ENCODE measurements around the gene MPG. TPM values are rescaled to one million over a fixed set of nuclear protein-coding genes. Genes with fewer than 3 reads are reported as not detected.
"Not testable (repeated sequence)": the region's sequence is repeated elsewhere in the genome, so short reads cannot be mapped to it uniquely, and the experiment has no call there.

The MPG gene
- total RNA-seq, result 187 and 208 TPM in 2 replicates

DNA sequence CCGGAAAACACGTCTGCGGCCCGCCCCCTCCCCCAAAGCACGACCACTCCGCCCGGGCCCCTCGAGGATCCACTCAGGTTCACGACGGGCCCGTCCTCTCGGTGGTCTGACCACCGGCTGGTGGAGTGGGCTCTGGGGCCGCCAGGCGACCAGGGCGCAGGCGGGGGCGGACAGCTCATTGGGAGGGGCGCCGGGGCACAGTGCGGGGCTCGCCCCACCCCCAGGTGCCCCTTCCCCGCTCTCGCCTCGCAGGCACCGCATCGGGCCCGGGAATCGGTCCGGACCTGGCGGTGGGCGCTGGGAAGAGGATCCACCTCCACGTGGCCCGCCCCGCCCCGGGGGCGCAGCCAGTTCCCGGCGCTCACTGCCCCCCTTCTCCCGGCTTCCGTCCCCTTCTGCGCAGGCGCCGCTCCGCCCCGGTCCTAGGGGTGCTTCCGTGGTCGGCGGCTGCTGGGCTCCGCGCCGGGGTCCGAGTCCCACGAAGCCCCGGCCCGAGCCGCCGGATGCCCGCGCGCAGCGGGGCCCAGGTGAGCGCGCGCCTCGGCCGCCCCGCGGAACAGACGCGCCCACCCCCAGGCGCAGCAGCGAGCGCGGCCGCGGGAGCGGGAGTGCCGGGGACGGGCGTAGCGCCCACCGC lies at the start of gene MPG:
Gene MPG, plus strand, starts transcription at position 419 of the 637 bp plus-strand sequence. Its CDS starts 85 bp downstream, at position 504.
- DNase-seq (ENCODE audit: low read depth in 2 of 2), result peak in 1 of 2 donors; percentile 86

DNA sequence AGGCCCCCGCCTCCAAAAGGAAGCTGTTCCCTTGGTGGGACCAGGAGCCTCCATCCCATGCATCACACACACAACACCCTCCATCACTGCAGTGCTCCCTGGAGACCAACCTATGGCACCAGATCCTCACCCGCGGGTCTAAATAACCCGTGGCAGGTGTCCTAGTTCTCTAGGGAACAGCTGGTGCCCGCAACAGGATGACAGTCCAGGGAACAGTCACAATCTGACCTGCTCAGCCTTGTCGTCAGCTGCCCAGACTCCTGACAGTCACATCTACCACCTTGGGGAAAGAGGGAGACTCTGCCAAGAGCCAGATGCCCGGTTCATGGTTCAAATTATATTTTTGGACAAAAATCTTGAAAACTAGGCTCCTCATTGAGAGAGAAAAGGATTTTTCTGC lies 47.4 kb upstream of the MPG start:
- not testable (repeated sequence) for DNase-seq (ENCODE audit: low read depth in 2 of 2)

DNA sequence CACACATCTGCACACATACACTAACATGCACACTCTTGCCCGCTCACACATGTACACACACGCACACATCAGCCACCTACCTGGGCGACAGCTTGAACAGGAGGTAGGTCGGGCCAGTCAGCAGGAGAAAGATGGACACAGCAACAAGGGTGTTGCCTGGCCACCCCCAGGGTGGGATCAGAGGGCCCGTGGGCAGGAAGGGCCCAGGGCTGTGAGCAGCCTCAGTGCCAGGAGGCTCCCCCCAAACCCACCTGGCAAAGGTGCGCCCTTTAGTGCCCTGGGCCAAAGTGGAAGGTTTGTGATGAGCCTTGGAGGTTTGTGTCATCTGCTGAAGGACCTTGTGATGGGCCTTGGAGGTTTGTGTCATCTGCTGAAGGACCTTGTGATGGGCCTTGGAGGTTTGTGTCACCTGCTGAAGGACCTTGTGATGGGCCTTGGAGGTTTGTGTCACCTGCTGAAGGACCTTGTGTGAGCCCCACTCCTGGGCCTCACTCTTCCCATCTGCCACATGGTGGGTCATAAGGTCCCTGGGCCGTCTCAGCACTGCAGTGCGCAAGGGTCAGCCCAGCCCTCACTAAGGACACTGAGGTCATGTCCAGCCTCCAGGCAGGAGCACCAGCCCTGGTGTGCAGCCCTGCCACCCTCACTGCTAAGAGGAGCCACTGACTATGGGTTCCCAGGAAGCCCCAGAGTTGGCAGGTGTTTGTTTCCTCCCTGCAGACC lies 44.7 kb upstream of the MPG start:
- DNase-seq (ENCODE audit: low read depth in 2 of 2), result not testable (repeated sequence)

DNA sequence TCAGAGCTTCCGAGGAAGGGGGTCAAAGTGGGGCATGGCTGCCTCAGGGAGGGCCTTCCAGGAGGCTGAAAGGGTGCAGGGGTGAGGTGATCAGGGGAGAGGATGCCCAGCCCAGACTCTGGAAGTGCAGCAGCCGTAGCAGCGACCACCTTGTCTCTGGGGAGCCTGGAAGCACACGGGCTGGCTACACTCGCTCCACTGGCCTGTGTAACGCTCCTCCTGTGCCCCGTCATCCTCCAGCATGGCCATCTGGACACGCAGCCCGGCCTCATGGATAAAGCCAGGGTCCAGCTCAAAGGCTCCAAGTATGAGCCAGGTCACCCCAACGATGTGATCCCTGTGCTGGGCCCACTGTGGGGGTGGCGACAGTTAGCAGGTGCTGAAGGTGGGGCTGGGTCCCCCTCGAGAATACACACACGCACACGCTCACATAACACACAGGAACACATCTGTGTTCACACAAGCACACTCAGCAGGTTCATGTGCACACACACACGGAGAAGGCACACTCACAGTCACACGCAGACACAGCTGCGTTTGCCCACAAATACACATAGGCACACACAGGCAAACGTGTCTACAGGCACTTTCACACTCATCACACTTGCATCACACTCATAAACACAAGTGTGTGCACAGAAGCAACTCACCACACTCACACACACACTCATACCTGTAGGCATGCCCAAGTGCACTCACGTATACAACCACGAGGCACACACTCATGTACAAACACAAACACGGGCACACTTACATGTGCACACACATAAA lies 44.0 kb upstream of the MPG start:
- no peak for DNase-seq (ENCODE audit: low read depth in 2 of 2)

GRCh38 chr16:34648-34987 lies 43.4 kb upstream of the MPG start:
- DNase-seq (ENCODE audit: low read depth in 2 of 2), result no peak

DNA sequence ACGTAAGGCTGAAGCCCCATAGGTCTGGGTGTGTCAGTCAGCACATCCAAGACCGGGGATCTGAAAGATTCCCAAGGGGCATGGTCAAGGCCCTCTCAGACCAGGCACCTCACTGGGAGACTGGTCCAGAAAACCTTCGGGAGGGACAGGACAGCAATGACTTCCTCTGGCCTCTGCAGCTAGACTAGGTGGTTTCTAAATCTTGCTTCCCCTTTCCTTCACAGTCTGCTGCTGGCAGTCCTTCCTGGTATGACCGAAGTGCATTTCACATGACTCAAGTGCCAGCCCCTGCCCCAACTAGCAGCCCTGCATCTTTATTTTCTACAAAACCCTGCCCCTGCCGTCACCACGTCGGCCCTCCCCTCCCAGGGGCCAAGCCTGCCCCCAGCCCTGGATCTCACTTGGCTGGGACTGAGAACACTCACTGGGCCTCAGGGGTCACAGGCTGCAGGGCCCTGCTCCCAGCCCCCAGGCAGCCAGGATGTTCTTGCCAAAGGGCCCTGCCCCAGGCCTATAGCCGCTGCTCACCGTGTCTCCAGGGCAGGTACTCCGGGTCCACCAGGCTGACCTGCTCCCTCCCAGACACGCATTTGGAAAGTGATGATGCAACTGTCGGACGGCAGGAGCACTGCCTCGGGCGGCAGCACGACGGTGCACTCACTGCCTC lies 42.9 kb upstream of the MPG start:
- DNase-seq (ENCODE audit: low read depth in 2 of 2), result no peak

GRCh38 chr16:35678-36305 lies 42.2 kb upstream of the MPG start:
- no peak for DNase-seq (ENCODE audit: low read depth in 2 of 2)

GRCh38 chr16:36336-36984 lies 41.6 kb upstream of the MPG start:
- no peak for DNase-seq (ENCODE audit: low read depth in 2 of 2)

- DNase-seq (ENCODE audit: low read depth in 2 of 2), result no peak
These were observed 40.5 kb upstream of the MPG start for GRCh38 chr16:37511-37910.

GRCh38 chr16:38206-38605 lies 39.8 kb upstream of the MPG start:
- DNase-seq (ENCODE audit: low read depth in 2 of 2), result not testable (repeated sequence)

DNA sequence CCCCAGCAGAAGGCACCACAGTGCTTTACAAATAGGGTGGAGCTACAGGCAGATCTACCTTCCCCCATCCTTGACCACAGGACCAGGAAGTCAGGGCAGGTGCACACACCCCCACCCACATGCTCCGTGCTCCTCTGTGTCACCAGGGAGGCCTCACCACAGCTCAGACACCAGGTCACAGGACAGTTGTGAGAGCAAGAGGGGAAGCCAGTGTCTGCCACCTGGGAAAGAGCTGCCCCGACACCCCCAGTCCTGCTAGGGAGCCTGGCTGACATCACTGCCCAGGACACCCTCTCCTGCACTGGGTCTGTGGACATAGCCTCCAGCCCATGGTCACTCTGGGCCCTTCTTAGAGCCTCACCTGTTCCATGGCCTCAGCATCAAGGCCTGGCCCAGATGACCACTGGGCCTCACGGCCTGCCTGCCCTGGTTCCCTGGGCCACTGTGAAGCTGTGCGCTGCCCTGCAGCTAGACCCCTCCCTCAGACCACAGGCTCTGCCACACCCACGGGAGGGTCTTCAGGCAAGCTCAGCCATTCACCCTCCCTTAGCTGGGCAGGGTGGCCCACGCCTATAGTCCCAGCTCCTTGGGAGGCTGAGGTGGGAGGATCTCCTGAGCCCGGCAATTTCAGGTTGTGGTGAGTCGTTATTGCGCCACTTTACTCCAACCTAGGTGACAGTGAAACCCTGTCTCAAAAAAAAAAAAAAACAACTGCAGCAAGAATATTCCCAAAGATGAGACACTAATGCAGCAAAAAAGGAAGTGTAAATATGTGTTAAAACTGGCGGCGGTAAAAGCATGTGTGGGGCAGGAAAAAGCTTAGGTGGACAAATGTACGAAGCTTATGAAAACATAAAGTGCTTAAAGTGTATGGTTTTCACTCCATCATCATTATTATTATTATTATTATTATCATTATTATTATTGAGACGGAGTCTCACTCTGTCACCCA lies 38.8 kb upstream of the MPG start:
- DNase-seq (ENCODE audit: low read depth in 2 of 2), result no peak

- no peak for DNase-seq (ENCODE audit: low read depth in 2 of 2)
These were observed 36.5 kb upstream of the MPG start for GRCh38 chr16:41439-42068.

DNA sequence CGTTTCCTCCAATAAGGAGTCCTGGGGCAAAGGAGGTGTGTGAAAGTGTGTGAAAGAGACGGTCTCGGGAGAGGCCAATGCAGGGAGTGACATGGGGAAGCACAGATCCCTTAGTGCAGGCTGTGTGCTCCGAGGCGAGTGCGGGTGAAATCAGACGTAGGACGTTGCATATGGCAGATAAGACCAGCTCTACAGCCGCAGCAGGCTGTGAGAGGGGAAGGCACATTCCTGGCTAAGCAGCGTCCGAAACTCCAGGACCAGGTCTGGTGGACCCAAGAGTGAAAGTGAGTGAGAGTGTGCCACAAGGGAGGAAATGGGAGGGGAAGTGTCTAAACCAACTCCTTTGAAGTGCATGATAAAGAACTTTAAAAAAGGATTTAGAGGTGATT lies 36.0 kb upstream of the MPG start:
- no peak for DNase-seq (ENCODE audit: low read depth in 2 of 2)

- no peak for DNase-seq (ENCODE audit: low read depth in 2 of 2)
These were observed 35.3 kb upstream of the MPG start for GRCh38 chr16:42691-43090.

- DNase-seq (ENCODE audit: low read depth in 2 of 2), result no peak
These were observed 34.7 kb upstream of the MPG start for GRCh38 chr16:43294-43693.

GRCh38 chr16:44655-45054 lies 33.4 kb upstream of the MPG start:
- no peak for DNase-seq (ENCODE audit: low read depth in 2 of 2)

DNA sequence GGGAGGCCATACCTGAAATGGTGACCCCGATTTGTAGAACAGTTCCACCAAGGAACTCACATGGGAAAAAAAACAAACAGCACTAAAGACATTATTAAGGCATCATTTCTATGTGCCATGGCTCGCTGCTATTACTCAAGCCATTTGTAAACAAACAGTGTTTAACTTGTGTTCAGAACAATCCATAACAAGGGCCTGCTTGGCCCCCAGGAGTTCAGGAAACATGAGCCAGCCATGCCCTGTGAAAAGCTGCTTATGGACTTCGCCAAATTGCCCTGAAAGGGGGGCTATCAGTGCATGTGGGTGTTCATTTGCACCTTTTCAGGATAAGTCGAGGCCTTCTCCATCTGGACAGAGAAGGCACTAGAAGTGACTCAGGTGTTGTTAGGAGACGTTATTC lies 32.6 kb upstream of the MPG start:
- no peak for DNase-seq (ENCODE audit: low read depth in 2 of 2)

DNA sequence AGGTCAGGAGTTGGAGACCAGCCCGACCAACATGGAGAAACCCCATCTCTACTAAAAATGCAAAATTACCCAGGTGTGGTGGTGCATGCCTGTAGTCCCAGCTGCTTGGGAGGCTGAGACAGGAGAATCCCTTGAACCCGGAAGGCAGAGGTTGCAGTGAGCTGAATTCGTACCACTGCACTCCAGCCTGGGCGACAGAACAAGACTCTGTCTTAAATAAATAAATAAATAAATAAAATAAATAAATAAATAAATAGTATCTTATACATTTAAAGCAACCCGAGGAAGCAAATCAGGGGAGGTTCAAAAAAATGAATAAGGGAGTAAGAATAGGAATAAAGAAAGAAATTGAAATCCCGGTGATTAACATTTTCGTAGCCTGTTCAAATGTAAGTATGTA lies 31.5 kb upstream of the MPG start:
- not testable (repeated sequence) for DNase-seq (ENCODE audit: low read depth in 2 of 2)

- DNase-seq (ENCODE audit: low read depth in 2 of 2), result no peak
These were observed 30.8 kb upstream of the MPG start for GRCh38 chr16:47234-47633.

Data from dermis microvascular lymphatic vessel endothelial cell (primary cell).